B cell (primary cell): Measurements from ENCODE around the gene NAPA. TPM values are rescaled to one million over a fixed set of nuclear protein-coding genes. Genes with fewer than 3 reads are reported as not detected.

Experiments used
- ATAC-seq: fragments of 200-7000 bp; cut with Tn5 transposase; one replicate; pipeline ENCODE4 v1.10.0; 2021; ENCODE audit warnings: low read depth, mild to moderate bottlenecking, moderate number of reproducible peaks, moderate library complexity
- CTCF ChIA-PET: fragments of 350-600 bp; sonication (Branson Sonifier 250); formaldehyde crosslinking; loops from one replicate; lab custom pipeline; 2021; ENCODE audit warnings: antibody characterized with exemption, inconsistent platforms; lab: Charles Lee
- POLR2A ChIA-PET: fragments of 350-600 bp; sonication (Branson Sonifier 250); formaldehyde crosslinking; loops from one replicate; lab custom pipeline; 2021; ENCODE audit warnings: antibody characterized with exemption; lab: Charles Lee
- DNase-seq: peaks from one replicate; pipeline ENCODE4 v3.0.0; 2013
- H2AFZ ChIP-seq: 2 replicates; pipeline ENCODE4 v1.6.1; 2012; ENCODE audit warnings: mild to moderate bottlenecking, low read depth, low read length; ENCODE audit not compliant: insufficient read depth, poor library complexity, severe bottlenecking
- H3K27ac ChIP-seq, 2 donors: 1 replicate in 1 of 2; 2 replicates in 1 of 2; pipeline ENCODE4 v1.5.1; 2012 to 2013; ENCODE audit warnings: low read length in 2 of 2, mild to moderate bottlenecking in 2 of 2, moderate library complexity in 1 of 2
- H3K27me3 ChIP-seq, 4 experiments: fragments of 200-600 bp in 1 of 4; sonication (generic) in 1 of 4; replicated peaks in 1 of 4; 1 replicate in 2 of 4; 2 replicates in 2 of 4; pipeline versions ENCODE4 v1.6.1 to v1.7.0; 2013 to 2016; ENCODE audit warnings: low read length in 3 of 4, mild to moderate bottlenecking in 2 of 4, mixed read lengths in 1 of 4, moderate library complexity in 1 of 4; ENCODE audit not compliant: insufficient read depth in 4 of 4, control insufficient read depth in 3 of 4; ENCODE audit errors: control extremely low read depth in 1 of 4
- H3K36me3 ChIP-seq, 2 experiments: replicated peaks in 1 of 2; 1 replicate in 1 of 2; 2 replicates in 1 of 2; pipeline versions ENCODE4 v1.6.1 to v1.7.1; 2013; ENCODE audit warnings: low read length in 1 of 2; ENCODE audit not compliant: insufficient read depth in 2 of 2, control insufficient read depth in 1 of 2; ENCODE audit errors: control extremely low read depth in 1 of 2, extremely low read depth in 1 of 2
- H3K4me1 ChIP-seq, 2 donors: fragments of 200-600 bp in 1 of 2; sonication (generic) in 1 of 2; 1 replicate in 1 of 2; 2 replicates in 1 of 2; pipeline versions ENCODE4 v1.5.1 to v1.6.1; 2013 to 2017; ENCODE audit warnings: low read length in 2 of 2; ENCODE audit not compliant: control insufficient read depth in 2 of 2, insufficient read depth in 2 of 2
- H3K4me2 ChIP-seq: replicated peaks from 2 replicates; pipeline ENCODE3; 2012; ENCODE audit warnings: mild to moderate bottlenecking, low read depth, low read length; ENCODE audit not compliant: poor library complexity, severe bottlenecking
- H3K4me3 ChIP-seq, 5 experiments: fragments of 200-600 bp in 1 of 5; sonication (generic) in 1 of 5; 1 replicate in 3 of 5; 2 replicates in 2 of 5; pipeline versions ENCODE4 v1.5.1 to v1.7.0; 2011 to 2016; ENCODE audit warnings: low read length in 4 of 5, mild to moderate bottlenecking in 4 of 5, low read depth in 2 of 5, control low read depth in 1 of 5, moderate library complexity in 1 of 5; ENCODE audit not compliant: insufficient read depth in 1 of 5; ENCODE audit errors: control extremely low read depth in 1 of 5, extremely low read depth in 1 of 5
- H3K79me2 ChIP-seq: fragments of 200-600 bp; sonication (generic); one replicate; pipeline ENCODE4 v1.6.0; 2016; ENCODE audit warnings: low read length; ENCODE audit not compliant: control insufficient read depth, insufficient read depth
- H3K9ac ChIP-seq: fragments of 200-600 bp; sonication (generic); 2 replicates; pipeline ENCODE4 v1.6.1; 2017; ENCODE audit warnings: mild to moderate bottlenecking, low read length, moderate library complexity
- H3K9me3 ChIP-seq, 3 donors: one replicate each; pipeline versions ENCODE4 v1.6.1 to v1.7.1; 2013; ENCODE audit warnings: low read length in 2 of 3; ENCODE audit not compliant: control insufficient read depth in 2 of 3, insufficient read depth in 1 of 3; ENCODE audit errors: control extremely low read depth in 1 of 3
- H4K20me1 ChIP-seq: 2 replicates; pipeline ENCODE4 v1.6.0; 2012; ENCODE audit warnings: mild to moderate bottlenecking, low read length; ENCODE audit not compliant: insufficient read depth, control insufficient read depth, poor library complexity, severe bottlenecking
- H3K27ac Mint-ChIP-seq: one replicate; pipeline ENCODE4 v1.8.0; 2021; ENCODE audit warnings: mixed read lengths
- H3K27me3 Mint-ChIP-seq: one replicate; pipeline ENCODE4 v1.8.0; 2021; ENCODE audit warnings: mixed read lengths
- H3K4me1 Mint-ChIP-seq: one replicate; pipeline ENCODE4 v1.8.0; 2021; ENCODE audit warnings: mixed read lengths
- H3K4me3 Mint-ChIP-seq: one replicate; pipeline ENCODE4 v1.8.0; 2021; ENCODE audit warnings: mixed read lengths
- H3K9me3 Mint-ChIP-seq: one replicate; pipeline ENCODE4 v1.8.0; 2022; ENCODE audit warnings: mixed read lengths; ENCODE audit not compliant: insufficient read depth
- EZH2 ChIP-seq: IDR thresholded peaks from 2 replicates; pipeline ENCODE4 v1.6.1; 2012; ENCODE audit warnings: borderline replicate concordance, low read depth, mild to moderate bottlenecking, moderate library complexity, low read length; ENCODE audit not compliant: insufficient read depth, poor library complexity, severe bottlenecking
- WGBS: methylation state at CpG from one replicate; pipeline ENCODE4 v1.1.5; 2013; ENCODE audit warnings: missing lambda C conversion rate; ENCODE audit not compliant: insufficient coverage; 5-methylcytosine and 5-hydroxymethylcytosine counted together
- intact Hi-C: fragments of 100-400 bp; cut with micrococcal nuclease; formaldehyde crosslinking; loops from one replicate; pipeline ENCODE4 v1.10.0; 2022
- polyA plus RNA-seq: library from polyadenylated mRNA; depleted of rRNA; stranded (reverse); fragments of >200 nt; gene quantifications from 2 replicates; pipeline ENCODE4 v1.2.3, GENCODE V29; 2012
- total RNA-seq, 2 donors: library from RNA; stranded (reverse); fragments of 120-200 nt in 1 of 2; gene quantifications; 1 replicate in 1 of 2; 2 replicates in 1 of 2; pipeline versions ENCODE4 v1.2.3 to v1.2.4, GENCODE V29; 2013 to 2022
- TF ChIP-seq, protein P1 (sequence below): fragments of 200-600 bp; IDR thresholded peaks from one replicate; pipeline ENCODE4 v1.8.0; 2022; ENCODE audit warnings: antibody characterized with exemption, mild to moderate bottlenecking

The NAPA gene
- total and polyA plus RNA-seq, 2 donors (not counting 1 experiment from before 2014, with no cell fraction given) = 66.8 to 86.5 TPM

DNA sequence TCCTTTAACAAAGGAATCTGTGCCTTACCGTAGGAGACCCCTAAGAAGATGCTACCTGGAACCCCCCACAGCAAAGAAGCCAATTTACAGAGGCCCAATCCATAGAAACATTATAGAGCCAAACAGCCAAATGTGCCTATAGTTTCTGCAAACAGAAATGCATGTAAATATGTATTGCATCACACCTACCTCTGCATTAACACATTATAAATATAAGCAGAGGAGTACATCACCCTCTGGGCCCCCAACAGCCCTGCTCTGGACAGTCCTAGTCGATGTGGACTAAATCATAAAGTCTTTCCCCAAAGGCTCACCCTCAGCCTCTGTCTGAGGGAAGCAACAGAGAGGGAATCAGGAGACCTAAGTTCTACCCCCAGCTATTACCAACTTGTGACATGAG is 32.3 kb upstream of the NAPA start:
- CTCF ChIA-PET = no interaction called here
- no peak overlapping the region for H3K27ac Mint-ChIP-seq
- intact Hi-C loops = no loop called here

More for the DNA sequence above, 32.3 kb upstream of the NAPA start:
- H2AFZ ChIP-seq = no peak overlapping the region
- Mint-ChIP-seq H3K4me3 (no peak overlapping the region), H3K27me3 (peaks cover 12% of the 10 kb centered on the region), H3K4me1 (no peaks in the 10 kb centered on the region), H3K9me3 (no peaks in the 10 kb centered on the region)
- DNase-seq = no peak
- TF ChIP-seq, protein P1, sequence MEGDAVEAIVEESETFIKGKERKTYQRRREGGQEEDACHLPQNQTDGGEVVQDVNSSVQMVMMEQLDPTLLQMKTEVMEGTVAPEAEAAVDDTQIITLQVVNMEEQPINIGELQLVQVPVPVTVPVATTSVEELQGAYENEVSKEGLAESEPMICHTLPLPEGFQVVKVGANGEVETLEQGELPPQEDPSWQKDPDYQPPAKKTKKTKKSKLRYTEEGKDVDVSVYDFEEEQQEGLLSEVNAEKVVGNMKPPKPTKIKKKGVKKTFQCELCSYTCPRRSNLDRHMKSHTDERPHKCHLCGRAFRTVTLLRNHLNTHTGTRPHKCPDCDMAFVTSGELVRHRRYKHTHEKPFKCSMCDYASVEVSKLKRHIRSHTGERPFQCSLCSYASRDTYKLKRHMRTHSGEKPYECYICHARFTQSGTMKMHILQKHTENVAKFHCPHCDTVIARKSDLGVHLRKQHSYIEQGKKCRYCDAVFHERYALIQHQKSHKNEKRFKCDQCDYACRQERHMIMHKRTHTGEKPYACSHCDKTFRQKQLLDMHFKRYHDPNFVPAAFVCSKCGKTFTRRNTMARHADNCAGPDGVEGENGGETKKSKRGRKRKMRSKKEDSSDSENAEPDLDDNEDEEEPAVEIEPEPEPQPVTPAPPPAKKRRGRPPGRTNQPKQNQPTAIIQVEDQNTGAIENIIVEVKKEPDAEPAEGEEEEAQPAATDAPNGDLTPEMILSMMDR = no peak
- no peak for TF ChIP-seq EZH2
- H3K4me3 ChIP-seq = no peak overlapping the region
- H4K20me1 ChIP-seq = no peaks in the 10 kb centered on the region
- peaks cover 3 to 12% of the 10 kb centered on the region in 2 donors for H3K4me1 ChIP-seq
- 100% methylated on average over 1 of the region's 2 CpGs for WGBS
- peaks cover 0 to 24% (median 9%) of the 10 kb centered on the region in 4 experiments for H3K27me3 ChIP-seq
- POLR2A ChIA-PET = no interaction called here
- no peaks in the 10 kb centered on the region for H3K36me3 ChIP-seq
- no peak overlapping the region for H3K9ac ChIP-seq
- H3K27ac ChIP-seq = no peak overlapping the region
- H3K4me2 ChIP-seq = no peak overlapping the region
- no peak for ATAC-seq
- no peaks in the 10 kb centered on the region for H3K79me2 ChIP-seq
- peaks cover 0 to 6% (median 0%) of the 10 kb centered on the region in 3 donors for H3K9me3 ChIP-seq
